Activated T-cell treated with anti-CD3 and anti-CD28 coated beads, Interleukin-2, amount 50 U/mL, for 4 hours (primary cell): Measurements from ENCODE around the gene BTK. TPM values are rescaled to one million over a fixed set of nuclear protein-coding genes. Genes with fewer than 3 reads are reported as not detected.

Experiments used
- ATAC-seq, 2 donors: fragments of 200-7000 bp; cut with Tn5 transposase; one replicate each; pipeline ENCODE4 v1.10.0; 2021
- DNase-seq: peaks from one replicate; pipeline ENCODE4 v3.0.0-alpha.2; 2020
- H3K27me3 Mint-ChIP-seq: one replicate; pipeline ENCODE4 v1.8.0; 2021; ENCODE audit warnings: low read depth, mixed read lengths
- H3K36me3 Mint-ChIP-seq: one replicate; pipeline ENCODE4 v1.8.0; 2022; ENCODE audit warnings: mixed read lengths; ENCODE audit not compliant: insufficient read depth
- H3K4me1 Mint-ChIP-seq: one replicate; pipeline ENCODE4 v1.8.0; 2021; ENCODE audit warnings: low read depth, mixed read lengths
- H3K4me3 Mint-ChIP-seq: one replicate; pipeline ENCODE4 v1.8.0; 2021; ENCODE audit warnings: mild to moderate bottlenecking, moderate library complexity, mixed read lengths
- H3K9me3 Mint-ChIP-seq: one replicate; pipeline ENCODE4 v1.8.0; 2021; ENCODE audit warnings: mixed read lengths
- total RNA-seq, 3 donors: library from RNA; stranded (reverse); gene quantifications; one replicate each; pipeline ENCODE4 v1.2.1, GENCODE V29; 2021

BTK gene
- total RNA-seq, 3 donors from 2014 or later = 0.61 to 3.4 (median 2.3) TPM

DNA sequence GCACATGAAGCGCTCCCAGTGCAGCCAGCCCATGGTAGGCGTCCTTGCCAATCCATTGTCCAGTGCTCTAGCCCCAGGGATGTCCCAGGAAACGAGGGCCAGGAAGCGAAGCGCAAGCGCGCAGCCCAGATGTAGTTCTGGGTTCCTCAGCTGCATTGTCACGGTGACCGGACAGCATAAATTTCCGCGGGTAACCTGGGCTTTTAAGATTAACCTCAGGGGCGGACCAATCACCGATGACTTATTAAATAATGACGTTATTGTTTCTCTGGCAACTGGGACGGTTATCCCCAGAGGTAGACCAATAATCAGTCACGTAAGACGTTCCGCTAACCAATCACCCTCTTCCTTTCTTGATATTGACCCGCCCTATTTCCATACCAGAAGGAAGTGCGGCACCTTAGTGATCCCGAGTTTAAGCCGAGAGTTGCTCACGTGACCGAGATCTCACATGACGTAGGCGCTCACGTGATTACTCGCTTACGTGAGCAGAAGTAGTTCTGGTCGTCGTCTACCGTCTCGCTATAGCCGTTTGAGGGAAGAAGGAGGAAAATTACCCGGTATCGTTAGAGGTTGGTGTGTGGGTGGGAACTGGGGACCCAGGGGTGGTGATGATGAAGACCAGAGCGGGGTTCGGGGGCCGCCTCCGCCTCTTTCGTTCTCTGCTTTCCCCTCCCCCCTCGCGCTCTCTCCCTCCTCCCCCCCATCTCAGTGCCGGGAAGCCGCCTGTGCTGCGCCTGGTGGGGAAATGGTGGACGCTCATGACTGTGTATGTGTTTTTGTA, 21.9 kb upstream of the BTK start, which contains the start of the genes GLA and HNRNPH2:
GLA (minus strand) TSS at position 178 of the 784 bp plus-strand sequence; CDS start at position 156, 22 bp downstream.
HNRNPH2 (plus strand) TSS at position 475 of the 784 bp plus-strand sequence. CDS start 3,767 bp downstream, outside the sequence.
- H3K4me1 Mint-ChIP-seq = peaks cover 23% of the 10 kb centered on the region
- DNase-seq = peak; percentile 80
- ATAC-seq = peak; percentile 94 to 95
- no peaks in the 10 kb centered on the region for H3K27me3 Mint-ChIP-seq
- H3K36me3 Mint-ChIP-seq = peaks cover 14% of the 10 kb centered on the region
- no peaks in the 10 kb centered on the region for H3K9me3 Mint-ChIP-seq
- H3K4me3 Mint-ChIP-seq = peak within 1 kb of the TSS; percentile 95

GRCh38 chrX:101407167-101407747, 21.3 kb upstream of the BTK start:
- Mint-ChIP-seq H3K4me1 (peaks cover 19% of the 10 kb centered on the region), H3K36me3 (peaks cover 10% of the 10 kb centered on the region), H3K4me3 (peak overlapping the region; percentile 95), H3K27me3 (no peaks in the 10 kb centered on the region), H3K9me3 (no peaks in the 10 kb centered on the region)
- DNase-seq (no peak), ATAC-seq (no peak)

DNA sequence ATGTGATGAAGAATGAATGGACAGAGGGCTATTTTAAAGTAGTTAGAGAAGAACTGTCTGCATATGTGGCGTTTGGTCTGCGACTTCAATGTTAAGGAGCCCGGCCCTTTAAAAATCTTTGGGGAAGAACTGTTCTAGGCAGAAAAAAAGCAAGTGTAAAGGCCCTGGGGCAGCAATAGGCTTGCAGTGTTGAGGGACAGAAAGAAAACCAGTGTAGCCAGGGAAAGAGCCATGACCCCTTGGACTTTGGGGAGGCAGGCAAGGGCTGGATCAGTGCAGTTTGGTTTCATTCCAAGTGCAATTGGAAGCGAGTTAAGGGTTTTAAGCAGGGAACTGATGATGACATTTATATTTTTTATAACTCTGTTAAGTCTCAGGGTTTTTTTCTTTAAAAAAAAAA, 13.8 kb upstream of the BTK start:
- Mint-ChIP-seq H3K4me3 (no peak overlapping the region), H3K27me3 (no peaks in the 10 kb centered on the region), H3K9me3 (no peaks in the 10 kb centered on the region), H3K4me1 (peaks cover 5% of the 10 kb centered on the region), H3K36me3 (peaks cover 18% of the 10 kb centered on the region)
- no peak for DNase-seq
- no peak for ATAC-seq

GRCh38 chrX:101398694-101399093, 12.7 kb upstream of the BTK start:
- Mint-ChIP-seq H3K9me3 (no peaks in the 10 kb centered on the region), H3K36me3 (peaks cover 19% of the 10 kb centered on the region), H3K4me3 (no peak overlapping the region), H3K27me3 (no peaks in the 10 kb centered on the region), H3K4me1 (peaks cover 9% of the 10 kb centered on the region)
- ATAC-seq (no peak), DNase-seq (no peak)

DNA sequence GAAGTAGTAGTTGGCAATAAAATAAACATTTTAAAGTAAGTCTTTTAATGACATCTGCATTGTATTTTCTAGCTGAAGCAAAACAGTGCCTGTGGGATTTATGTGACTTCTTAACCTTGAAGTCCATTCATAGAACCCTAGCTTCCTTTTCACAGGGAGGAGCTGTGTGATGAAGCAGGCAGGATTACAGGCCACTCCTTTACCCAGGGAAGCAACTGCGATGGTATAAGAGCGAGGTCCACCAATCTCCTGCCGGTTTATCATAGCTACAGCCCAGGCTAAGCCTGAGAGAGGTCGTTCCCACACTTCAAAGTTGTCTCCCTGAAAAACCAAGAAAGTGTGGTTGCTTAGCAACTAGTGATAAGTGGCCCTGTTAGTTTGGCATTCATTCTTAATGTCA, 11.8 kb upstream of the BTK start:
- H3K27me3 Mint-ChIP-seq = no peaks in the 10 kb centered on the region
- H3K4me1 Mint-ChIP-seq = peaks cover 12% of the 10 kb centered on the region
- ATAC-seq (no peak), DNase-seq (no peak)
- H3K9me3 Mint-ChIP-seq = no peaks in the 10 kb centered on the region
- peaks cover 24% of the 10 kb centered on the region for H3K36me3 Mint-ChIP-seq
- H3K4me3 Mint-ChIP-seq = no peak overlapping the region

- Mint-ChIP-seq H3K4me3 (no peak overlapping the region), H3K36me3 (peaks cover 37% of the 10 kb centered on the region), H3K4me1 (peaks cover 14% of the 10 kb centered on the region), H3K9me3 (no peaks in the 10 kb centered on the region), H3K27me3 (no peaks in the 10 kb centered on the region)
- ATAC-seq (no peak), DNase-seq (no peak)
Measured at GRCh38 chrX:101395789-101396188, 9.8 kb upstream of the BTK start.

GRCh38 chrX:101394372-101394771, 8.4 kb upstream of the BTK start:
- Mint-ChIP-seq H3K27me3 (no peaks in the 10 kb centered on the region), H3K36me3 (peaks cover 34% of the 10 kb centered on the region), H3K4me1 (peaks cover 18% of the 10 kb centered on the region), H3K9me3 (no peaks in the 10 kb centered on the region), H3K4me3 (peak overlapping the region; percentile 97)
- no peak for ATAC-seq
- no peak for DNase-seq

DNA sequence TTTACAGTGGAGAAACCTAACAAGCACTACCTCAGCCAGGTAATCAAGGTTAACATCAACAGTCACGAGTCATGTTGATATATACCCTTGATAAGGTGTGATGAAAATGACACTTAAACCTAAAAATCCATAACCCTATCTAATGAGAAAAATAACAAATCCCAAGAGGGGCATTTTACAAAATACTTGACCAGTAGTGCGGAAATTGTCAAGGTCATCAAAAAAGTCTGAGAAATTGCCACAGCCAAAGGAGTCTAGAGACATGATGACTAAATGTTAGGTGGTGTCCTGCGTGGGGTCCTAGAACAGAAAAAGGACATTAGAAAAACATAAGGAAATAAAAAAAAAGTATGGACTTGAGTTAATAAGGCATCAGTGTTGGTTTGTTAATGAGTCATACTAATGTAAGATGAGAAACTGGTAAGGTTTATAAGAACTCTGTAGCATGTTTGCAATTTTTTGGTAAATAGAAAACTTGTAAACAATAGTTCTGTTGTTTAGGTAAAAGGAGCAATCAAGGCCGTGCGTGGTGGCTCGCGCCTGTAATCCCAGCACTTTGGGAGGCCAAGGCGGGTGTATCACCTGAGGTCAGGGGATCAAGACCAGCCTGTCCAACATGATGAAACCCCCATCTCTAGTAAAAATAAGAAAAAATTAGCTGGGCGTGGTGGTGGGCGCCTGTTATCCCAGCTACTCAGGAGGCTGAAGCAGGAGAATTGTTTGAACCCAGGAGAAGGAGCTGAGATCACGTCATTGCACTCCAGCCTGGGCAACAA, 7.7 kb upstream of the BTK start:
- no peaks in the 10 kb centered on the region for H3K27me3 Mint-ChIP-seq
- no peaks in the 10 kb centered on the region for H3K9me3 Mint-ChIP-seq
- H3K4me1 Mint-ChIP-seq = peaks cover 18% of the 10 kb centered on the region
- peaks cover 34% of the 10 kb centered on the region for H3K36me3 Mint-ChIP-seq
- DNase-seq (no peak), ATAC-seq (no peak)
- H3K4me3 Mint-ChIP-seq = peak overlapping the region; percentile 97

- H3K4me3 Mint-ChIP-seq = peak overlapping the region; percentile 97
- DNase-seq = no peak
- no peak for ATAC-seq
- H3K27me3 Mint-ChIP-seq = no peaks in the 10 kb centered on the region
- H3K36me3 Mint-ChIP-seq = peaks cover 34% of the 10 kb centered on the region
- H3K4me1 Mint-ChIP-seq = peaks cover 18% of the 10 kb centered on the region
- no peaks in the 10 kb centered on the region for H3K9me3 Mint-ChIP-seq
Measured at GRCh38 chrX:101391831-101392230, 5.8 kb upstream of the BTK start.

- Mint-ChIP-seq H3K36me3 (peaks cover 34% of the 10 kb centered on the region), H3K9me3 (no peaks in the 10 kb centered on the region), H3K4me3 (peak within 1 kb of the TSS; percentile 97), H3K4me1 (peaks cover 20% of the 10 kb centered on the region), H3K27me3 (no peaks in the 10 kb centered on the region)
- DNase-seq (peak; percentile 77), ATAC-seq (peak; percentile 94 to 96)
Measured at GRCh38 chrX:101390664-101391525, 4.9 kb upstream of the BTK start, which contains the start of gene RPL36A. TSS of gene RPL36A (plus strand) at chrX:101391011. CDS start at chrX:101391044, 33 bp downstream.

DNA sequence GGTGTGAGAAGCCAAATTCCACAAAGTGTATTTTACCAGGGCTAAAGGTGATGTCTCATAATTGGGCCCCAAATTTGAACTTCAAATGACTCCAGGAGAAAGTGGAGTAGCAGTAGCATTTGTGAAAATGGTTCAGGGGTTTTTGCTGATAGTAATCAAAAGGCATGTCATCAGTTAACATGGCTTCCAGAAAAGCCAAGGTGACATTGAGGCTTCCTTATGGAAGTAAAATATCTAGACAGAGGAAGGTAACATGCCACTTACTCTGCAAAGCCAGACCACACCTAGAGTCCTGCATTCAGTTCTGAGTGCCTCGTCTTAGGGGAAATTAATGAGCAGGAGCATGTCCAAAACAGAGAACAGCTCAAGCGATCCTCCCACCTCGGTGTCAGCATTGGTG, 2.6 kb upstream of the BTK start:
- DNase-seq (no peak), ATAC-seq (no peak)
- H3K27me3 Mint-ChIP-seq = no peaks in the 10 kb centered on the region
- H3K4me3 Mint-ChIP-seq = no peak overlapping the region
- no peaks in the 10 kb centered on the region for H3K9me3 Mint-ChIP-seq
- peaks cover 23% of the 10 kb centered on the region for H3K36me3 Mint-ChIP-seq
- H3K4me1 Mint-ChIP-seq = peaks cover 10% of the 10 kb centered on the region

- peak overlapping the region; percentile 63 for H3K4me3 Mint-ChIP-seq
Measured at GRCh38 chrX:101386542-101386885, 523 bp upstream of the BTK start.

GRCh38 chrX:101385026-101385684, 836 bp downstream of the BTK start:
- H3K27me3 Mint-ChIP-seq = no peaks in the 10 kb centered on the region
- no peak for ATAC-seq
- H3K4me3 Mint-ChIP-seq = peak overlapping the region; percentile 66
- no peak for DNase-seq
- no peaks in the 10 kb centered on the region for H3K9me3 Mint-ChIP-seq
- no peaks in the 10 kb centered on the region for H3K36me3 Mint-ChIP-seq
- peaks cover 1% of the 10 kb centered on the region for H3K4me1 Mint-ChIP-seq

More at GRCh38 chrX:101386542-101386885, 523 bp upstream of the BTK start:
- peaks cover 5% of the 10 kb centered on the region for H3K4me1 Mint-ChIP-seq
- no peaks in the 10 kb centered on the region for H3K27me3 Mint-ChIP-seq
- ATAC-seq (no peak), DNase-seq (no peak)
- no peaks in the 10 kb centered on the region for H3K9me3 Mint-ChIP-seq
- H3K36me3 Mint-ChIP-seq = peaks cover 7% of the 10 kb centered on the region
